GM21619 (cell line): ENCODE measurements around the gene RIN1.
"Not testable (repeated sequence)": the region's sequence is repeated elsewhere in the genome, so short reads cannot be mapped to it uniquely, and the experiment has no call there.

Experiments used
- ATAC-seq: cut with Tn5 transposase; IDR thresholded peaks from one replicate; pipeline ENCODE4 v1.9.1; 2021; ENCODE audit not compliant: unreplicated experiment

The RIN1 gene, protein sequence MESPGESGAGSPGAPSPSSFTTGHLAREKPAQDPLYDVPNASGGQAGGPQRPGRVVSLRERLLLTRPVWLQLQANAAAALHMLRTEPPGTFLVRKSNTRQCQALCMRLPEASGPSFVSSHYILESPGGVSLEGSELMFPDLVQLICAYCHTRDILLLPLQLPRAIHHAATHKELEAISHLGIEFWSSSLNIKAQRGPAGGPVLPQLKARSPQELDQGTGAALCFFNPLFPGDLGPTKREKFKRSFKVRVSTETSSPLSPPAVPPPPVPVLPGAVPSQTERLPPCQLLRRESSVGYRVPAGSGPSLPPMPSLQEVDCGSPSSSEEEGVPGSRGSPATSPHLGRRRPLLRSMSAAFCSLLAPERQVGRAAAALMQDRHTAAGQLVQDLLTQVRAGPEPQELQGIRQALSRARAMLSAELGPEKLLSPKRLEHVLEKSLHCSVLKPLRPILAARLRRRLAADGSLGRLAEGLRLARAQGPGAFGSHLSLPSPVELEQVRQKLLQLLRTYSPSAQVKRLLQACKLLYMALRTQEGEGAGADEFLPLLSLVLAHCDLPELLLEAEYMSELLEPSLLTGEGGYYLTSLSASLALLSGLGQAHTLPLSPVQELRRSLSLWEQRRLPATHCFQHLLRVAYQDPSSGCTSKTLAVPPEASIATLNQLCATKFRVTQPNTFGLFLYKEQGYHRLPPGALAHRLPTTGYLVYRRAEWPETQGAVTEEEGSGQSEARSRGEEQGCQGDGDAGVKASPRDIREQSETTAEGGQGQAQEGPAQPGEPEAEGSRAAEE

DNA sequence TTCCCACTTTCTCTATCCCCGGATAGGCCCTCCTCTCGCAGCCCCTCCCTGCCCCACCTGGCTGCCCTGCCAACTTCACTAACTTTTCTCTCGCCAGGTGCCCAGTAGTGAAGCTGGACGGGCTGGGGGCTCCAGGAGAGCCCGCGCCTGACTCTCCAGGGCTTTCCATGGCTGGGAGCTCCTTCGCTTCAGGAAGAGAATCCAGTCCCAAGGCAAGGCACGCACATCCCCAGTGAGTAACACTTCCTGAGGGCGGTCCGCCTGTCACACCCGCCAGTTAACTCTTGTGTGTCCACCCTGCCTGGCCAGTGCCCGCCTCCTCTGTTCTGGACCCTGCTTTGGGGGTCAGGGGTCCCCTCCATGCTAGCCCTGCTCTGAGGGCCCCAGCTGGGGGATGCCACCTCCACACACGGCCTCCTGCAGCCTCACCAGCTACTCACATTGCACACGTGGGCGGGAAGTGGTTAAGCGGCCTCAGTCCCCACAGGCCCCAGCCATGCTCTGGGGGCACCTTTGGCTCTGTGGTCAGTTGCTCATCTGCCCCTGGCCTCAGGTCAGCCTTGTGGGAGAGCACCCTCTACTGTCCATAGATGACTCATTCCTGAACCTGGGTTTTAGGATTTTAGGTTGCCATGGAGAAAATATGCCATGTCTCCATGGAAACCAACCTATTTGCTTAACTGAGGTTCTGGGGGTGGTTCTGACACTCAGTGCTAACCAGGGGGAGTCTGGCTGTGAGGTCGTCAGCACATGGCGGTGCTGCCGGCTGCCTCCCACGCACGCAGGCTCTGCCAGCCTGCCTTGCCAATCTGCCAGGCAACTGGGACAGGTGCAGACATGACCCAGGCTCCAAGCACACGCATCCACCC, at the start of gene RIN1:
RIN1 (minus strand) TSS at position 201 of the 869 bp plus-strand sequence; CDS start at position 169, 32 bp downstream.
- peak; percentile 78 for ATAC-seq

DNA sequence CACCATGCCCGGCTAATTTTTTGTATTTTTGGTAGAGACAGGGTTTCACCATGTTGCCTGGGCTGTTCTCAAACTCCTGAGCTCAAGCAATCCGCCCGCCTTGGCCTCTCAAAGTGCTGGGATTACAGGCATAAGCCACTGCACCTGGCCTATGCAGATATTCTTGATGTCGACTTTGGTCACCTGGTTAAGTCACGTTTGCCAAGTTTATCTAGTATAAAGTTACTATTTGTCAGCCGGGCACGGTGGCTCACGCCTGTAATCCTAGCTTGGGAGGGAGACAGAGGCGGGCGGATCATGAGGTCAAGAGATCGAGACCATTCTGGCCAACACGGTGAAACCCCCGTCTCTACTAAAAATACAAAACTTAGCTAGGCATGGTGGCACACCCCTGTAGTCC, 48.1 kb upstream of the RIN1 start:
- not testable (repeated sequence) for ATAC-seq

DNA sequence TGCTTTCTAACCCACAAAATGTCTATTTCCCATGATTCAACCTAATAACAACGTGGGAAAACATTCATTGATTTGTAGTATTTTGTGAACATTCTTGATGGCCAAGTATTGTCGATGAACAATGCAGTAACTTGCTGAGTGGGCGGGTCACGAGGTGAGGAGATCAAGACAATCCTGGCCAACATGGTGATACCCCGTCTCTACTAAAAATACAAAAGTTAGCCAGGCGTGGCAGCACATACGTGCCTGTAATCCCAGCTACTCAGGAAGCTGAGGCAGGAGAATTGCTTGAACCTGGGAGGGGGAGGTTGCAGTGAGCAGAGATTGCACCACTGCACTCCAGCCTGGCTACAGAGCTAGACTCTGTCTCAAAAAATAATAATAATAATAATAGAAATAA, 44.0 kb upstream of the RIN1 start:
- not testable (repeated sequence) for ATAC-seq

DNA sequence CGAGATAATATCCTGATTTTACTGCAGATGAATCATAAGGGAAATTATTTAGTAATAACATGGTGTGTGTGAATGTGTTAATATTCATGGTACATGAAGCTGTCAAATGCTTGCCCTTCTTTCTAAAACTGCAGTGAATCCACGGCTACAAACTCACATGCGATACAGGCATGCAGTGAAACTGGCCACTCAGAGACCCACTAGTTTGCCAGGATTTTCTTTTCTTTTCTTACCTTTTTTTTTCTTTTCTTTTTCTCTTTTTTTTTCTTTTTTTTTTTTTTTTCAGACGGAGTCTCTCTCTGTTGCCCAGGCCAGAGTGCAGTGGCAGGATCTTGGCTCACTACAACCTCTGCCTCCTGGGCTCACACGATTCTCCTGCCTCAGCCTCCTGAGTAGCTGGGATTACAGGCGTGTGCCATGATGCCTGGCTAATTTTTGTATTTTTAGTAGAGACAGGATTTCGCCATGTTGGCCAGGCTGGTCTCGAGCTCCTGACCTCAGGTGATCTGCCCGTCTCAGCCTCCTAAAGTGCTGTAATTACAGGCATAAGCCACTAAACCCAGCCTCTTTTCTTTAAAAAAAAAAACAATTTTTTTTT, 37.6 kb upstream of the RIN1 start:
- not testable (repeated sequence) for ATAC-seq

DNA sequence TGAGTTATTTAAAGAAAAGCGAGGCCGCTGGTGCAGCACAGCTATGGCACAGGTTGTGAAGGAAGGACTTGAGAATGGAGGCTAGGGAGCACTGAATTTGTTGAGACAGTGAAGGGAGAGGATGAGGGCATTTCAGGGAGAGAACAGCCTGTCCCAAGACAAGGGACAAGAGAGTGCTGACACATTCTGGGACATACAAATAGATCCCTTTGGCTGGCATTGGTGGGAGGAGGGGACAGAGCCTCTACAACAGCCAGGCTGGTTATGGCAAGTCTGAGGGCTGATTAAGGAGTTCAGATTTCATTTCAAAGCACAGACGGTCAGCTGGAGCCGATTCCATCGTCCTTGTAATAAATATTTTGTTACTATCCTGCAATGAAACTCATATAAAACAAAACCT, 37.0 kb upstream of the RIN1 start:
- no peak for ATAC-seq

DNA sequence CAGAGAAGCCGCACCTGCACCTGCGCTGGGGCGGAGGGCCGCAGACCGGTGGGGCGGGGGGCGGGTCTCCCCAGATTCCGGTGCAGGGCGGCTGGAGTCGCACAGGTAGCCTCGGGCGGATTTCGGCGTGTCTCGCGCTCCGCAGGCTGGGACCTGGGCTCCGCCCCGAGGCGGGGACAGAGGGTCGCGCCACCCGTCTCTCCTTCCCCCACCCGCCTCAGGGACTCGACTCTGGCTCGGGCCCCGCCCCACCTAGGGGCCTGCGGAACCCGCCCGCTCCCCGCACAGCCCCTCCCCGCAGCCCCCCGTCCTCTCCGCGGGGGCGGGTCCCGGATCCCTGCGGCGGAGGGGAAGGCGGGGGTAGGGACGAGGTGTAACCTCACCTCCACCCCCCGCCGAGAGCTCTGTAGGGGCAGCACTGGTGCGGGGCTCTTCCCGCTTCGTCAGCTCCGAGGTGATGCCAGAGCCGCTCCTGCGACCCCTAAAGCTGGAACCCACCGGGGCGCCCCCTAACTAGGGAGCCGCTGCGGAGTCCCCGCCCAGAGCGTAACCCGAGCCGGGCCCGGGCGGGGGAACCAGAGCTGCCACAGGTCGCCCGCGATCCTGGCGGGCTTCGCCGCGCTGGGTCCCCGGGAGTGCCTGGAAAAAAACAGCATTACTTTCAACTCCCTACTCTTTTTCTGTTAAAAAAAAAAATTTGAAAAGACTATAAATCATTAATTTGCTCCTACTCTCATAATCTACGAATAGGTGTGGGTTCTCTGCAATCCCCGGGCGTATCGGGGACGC, 35.6 kb upstream of the RIN1 start, which contains the start of gene SLC29A2:
SLC29A2 (minus strand) TSS at position 134 of the 789 bp plus-strand sequence. CDS start 169 bp downstream, outside the sequence.
- ATAC-seq: peak; percentile 73

DNA sequence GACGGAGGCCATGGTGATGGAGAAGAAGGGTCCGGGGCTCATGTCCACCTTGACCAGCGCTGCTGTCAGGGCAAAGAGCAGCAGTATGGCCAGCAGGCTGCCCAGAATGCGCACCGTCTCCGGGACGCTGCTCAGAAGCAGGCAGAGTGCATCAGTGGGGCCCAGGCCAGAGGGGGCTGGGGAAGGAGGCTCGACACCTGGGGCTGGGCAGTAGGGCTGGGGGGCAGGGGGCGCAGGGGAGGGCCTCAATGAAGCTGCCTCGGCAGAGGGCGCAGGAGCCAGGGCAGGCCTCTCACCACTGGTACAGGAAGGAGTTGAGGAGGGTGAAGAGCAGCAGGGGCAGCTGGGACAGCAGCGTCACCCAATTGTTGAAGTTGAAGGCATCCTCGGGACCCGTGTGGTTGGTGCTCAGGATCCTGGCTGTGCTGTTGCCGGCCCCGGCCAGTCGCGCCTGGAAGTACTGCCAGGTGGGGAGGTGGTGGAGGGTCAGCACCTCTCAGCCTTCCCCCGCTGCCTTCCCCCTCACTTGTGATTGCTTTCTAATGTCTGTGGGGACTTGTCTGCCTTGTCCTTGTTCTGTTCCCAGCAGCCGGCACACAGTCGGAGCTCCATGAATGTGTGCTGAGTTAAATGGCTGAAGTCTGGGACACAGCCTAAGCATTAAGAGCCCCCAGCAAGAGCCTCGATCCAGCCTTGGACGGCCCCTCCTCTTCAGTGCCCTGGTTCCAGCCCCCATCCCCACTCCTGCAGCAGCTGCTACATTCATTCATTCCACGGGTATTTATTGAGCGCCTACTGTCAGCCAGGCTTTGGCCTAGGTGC, 33.0 kb upstream of the RIN1 start:
- no peak for ATAC-seq

DNA sequence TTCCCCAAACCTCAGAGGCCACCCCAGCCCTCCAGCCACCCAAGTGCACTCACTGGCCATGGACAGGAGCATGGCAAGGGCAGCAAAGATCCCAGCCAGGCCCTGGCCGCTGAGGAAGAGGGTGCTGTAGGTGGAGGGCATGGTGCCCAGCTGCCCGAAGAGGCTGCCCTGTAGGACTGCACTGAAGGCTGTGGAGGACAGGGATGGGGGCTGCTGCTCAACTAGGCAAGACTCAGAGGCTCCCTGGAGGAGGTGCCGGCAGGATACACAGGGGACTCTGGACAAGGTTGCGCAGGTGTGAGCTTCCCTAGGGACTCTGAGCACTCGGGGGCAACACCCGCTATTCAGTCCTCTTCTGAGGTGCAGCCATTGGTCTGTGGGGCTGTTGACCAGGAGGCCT, 32.2 kb upstream of the RIN1 start:
- no peak for ATAC-seq

DNA sequence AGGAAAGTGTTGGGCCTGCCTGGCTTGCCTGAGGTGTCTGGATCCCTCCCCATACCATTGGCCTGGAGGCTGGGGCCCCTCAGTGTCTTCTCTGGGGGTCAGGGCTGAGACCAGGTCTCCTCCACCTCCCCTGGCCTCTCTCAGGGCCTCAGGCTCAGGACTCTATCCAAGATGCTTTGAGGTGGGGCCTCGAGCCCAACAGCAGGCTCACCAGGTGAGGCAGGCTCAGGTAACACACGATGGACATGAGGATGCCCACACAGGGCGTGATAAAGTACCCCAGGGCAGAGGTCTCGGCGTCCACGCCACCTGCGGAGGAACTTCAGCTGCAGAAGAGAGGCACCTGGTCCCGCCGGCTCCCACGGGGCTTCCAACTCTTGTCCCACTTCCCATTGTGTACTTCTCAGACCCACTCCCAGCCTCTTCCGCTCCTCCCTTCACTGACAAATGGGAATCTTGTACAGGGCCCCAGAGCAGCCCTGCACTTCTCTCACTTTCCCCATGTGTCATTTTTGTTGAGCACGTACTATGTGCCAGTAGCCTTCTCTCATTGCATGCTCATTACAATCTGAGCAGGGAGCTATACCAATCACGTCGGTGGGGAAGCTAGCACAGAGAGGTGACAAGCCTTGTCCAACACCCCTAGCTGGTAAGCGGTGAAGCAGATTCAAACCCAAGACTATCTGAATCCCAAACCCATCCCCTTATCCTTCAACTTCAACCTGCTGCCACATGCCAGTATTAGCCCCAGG, 31.5 kb upstream of the RIN1 start:
- no peak for ATAC-seq

DNA sequence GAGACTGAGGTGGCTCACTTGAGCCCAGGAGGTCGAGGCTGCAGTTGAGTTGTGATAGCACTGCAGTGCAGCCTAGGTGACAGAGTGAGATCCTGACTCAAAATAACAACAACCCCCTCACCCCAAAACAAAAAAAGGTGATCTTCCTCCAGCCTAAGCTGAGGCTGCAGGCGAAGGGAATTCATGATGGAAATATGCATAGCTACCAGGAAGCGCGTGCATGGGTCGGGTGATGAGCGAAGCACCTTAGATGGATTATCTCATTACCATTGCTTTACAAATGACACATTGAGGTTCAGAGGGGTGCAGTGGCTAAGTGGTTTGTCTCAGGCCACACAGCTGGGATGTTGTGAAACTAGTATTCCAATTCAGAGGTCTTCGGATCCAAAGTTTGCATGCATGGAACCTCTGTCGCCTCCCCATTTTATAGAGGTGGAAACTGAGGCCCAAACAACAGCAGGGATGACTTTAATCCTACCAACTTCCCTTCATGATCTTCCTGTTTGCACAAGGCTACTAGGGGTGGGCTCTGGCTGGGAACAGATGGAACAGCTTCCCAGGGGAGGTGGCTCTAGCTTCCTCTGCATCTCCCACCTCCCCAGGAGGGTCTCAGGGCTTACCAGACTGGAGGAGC, 30.7 kb upstream of the RIN1 start:
- ATAC-seq: no peak

DNA sequence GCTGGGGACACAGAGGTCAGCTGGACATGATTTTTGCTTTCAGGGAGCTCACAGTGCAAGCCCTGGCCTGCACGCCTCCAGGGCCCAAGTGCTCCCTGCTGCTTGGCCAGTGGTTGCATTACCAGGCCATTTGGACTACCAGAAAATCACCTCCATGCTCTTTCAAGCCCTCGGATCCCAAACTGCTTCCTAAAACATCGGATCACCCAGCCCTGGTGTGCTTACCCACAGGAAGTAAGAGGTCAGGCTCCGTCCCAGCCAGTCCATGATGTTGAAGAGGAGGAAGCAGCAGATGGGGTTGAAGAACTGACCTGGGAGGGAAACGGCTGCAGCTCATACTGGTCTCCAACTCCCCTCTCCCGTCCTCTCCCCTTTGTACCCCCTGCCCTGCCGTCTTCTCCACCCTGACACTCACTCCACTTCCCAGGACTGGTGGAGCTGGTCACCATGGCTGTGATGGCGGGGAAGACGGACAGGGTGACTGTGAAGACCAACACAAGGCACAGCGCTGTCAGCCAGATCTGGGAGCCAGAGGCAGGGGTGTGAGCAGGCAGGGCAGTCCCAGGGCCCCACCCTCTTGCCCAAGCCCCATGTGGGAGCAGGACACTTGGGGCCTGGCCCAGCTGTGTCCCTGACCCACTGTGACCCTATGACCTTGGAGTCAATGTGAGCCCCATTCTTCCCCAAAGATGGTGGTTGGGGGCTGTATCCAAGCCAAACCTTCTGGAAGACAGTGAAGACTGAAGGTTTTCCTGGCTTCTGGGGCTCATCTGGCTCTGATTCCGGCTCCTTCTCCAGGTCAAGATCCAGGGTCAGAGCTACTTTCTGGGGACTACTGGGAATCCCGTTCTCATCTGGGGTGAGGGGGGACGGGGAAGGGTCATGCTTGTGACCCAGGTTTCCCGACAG, 29.7 kb upstream of the RIN1 start:
- ATAC-seq: no peak

DNA sequence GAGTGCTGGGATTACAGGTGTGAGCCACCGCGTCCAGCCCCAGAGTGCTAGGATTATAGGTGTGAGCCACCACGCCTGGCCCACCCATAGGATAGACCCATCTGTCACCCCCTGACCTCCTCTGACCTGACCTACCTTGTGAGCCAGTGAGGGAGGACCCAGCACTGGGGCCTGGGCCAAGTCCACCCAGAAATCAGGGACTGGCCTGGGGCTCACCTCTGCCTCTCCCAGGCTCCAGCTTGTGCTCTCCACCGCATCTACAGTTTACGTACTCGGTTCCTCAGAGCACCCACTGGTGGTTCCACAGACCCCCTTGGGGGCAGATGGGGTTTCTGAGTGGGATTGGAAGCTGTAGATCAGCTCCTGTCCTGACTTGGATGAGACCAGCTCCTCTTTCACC, 28.9 kb upstream of the RIN1 start:
- no peak for ATAC-seq

DNA sequence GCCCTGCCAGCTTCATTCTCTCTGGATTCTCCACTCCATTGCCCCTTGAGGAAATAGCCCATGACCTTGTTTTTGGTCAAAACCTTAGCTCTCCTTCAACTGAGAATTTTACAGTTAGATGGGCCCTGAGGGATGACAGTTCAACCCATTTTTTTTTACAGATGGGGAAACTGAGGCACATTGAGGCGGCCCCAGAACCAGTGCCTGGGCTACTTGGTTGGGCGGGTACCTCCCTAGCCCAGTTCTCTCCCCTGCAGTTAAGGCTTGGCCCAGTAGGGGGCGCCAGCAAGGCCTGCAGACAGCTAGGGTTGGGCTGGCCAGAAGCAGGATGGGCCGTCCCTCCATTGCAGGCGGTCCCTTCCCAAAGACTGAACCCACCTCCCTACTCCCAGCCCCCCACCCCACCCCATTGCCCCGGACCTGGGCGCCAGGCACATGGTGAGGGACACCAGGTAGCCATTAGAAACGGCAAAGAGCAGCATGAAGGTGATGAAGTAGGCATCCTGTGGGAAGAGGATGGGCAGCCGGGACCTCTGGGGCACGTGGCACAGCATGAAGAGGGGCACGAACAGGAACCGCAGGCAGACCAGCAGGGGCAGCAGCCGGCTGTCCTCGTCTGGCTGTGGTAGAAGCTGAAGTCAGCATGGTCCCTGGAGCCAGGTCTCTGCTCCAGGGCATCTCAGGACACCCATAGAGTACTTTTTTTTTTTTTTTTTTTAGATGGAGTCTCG, 27.7 kb upstream of the RIN1 start:
- no peak for ATAC-seq

DNA sequence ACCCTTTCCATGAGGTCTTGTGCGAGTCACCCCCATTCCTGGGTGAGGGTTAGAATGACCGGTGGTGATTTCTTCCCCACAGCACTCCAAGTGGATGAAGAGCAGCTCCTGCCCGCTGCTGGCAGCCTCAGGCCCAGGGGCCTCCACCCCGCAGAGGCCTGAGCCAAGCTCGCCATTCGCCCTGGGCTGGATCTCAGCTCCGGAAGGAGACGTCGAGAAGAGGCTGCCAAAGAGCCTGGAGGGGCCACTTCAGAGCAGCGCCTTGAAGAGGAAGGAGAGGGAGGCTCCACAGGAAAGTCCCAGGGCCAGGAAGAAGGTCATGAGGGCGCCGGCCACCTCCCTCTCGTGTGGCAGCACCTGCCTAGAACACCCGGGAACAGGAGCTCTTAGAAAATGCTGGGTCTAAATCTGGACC, 27.0 kb upstream of the RIN1 start:
- no peak for ATAC-seq

DNA sequence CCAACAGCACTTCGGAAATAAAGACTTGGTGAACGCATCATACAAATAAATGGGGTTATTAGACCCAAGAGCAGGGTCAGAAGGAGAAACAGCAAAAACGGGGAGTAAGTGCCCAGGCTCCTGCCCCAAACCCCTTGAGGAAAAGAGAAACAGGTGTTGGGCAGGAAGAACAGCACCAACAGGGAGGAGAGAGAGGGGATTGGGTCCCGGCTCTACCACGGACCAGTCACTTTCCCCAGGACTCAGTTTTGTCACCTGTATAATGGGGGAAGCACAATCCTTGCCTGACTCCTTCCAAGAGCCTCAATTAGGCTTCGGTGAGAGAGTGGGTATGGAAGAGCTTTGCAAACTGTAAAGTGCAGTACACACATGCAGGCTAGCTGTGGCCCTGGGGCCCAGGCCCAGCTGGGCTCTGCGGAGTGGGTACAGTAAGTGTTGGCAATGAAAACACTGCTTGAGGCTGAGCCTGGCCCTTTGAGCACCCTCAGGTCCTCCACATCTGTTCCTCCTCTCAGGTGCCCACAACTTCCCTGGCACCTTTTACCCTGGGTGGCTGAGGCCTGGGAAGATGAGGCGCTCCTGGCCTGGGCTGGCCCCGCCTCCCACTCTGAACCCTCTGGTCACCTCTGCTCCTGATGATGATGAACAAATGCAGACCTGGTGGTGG, 26.4 kb upstream of the RIN1 start:
- no peak for ATAC-seq

DNA sequence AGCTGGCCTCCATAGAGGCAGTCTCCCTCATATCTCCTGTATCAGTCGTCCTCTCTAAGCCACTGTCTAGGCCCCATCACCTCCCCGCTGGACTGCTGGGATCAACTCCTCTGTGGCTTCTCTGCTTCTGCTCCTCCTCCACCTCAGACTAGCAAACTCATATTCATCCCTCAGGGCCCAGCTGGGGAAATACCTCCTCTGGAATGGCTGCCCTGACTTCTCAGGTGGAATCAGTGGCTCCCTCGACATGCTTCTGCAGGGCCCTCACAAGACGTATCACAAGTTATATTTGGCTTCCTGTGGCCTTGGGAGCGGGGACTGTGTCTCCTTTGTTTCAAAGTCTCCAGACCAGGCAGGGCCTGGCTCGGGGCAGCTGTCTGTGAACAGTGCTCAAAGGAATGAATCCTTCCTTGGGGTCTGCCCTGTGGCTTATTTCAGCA, 25.3 kb upstream of the RIN1 start:
- ATAC-seq: no peak
